ENCODE measurements around the gene UGT1A3.

Gene UGT1A3

GRCh38 chr2:233814056-233814835 is 85.4 kb downstream of the UGT1A3 start:
- H3K27ac ChIP-seq (ENCODE audit: low read length), result no peak overlapping the region
- TF ChIP-seq EZH2 (optimal IDR thresholded peaks at IDR 0.05; ENCODE audit: low read depth, low read length), result no peak
- no peak for TF ChIP-seq EZH2phosphoT487 (IDR thresholded peaks at IDR 0.05; ENCODE audit: low read length)
- no peak for TF ChIP-seq CTCF (IDR thresholded peaks at IDR 0.05; ENCODE audit: low read length)
- DNase-seq, result no peak

GRCh38 chr2:233815861-233816260 is 87.0 kb downstream of the UGT1A3 start:
- H2AFZ ChIP-seq (ENCODE audit: low read length), result no peak overlapping the region
- no peak for DNase-seq
- no peak for TF ChIP-seq CTCF (IDR thresholded peaks at IDR 0.05; ENCODE audit: low read length)
- no peak for TF ChIP-seq EZH2phosphoT487 (IDR thresholded peaks at IDR 0.05; ENCODE audit: low read length)
- TF ChIP-seq EZH2 (optimal IDR thresholded peaks at IDR 0.05; ENCODE audit: low read depth, low read length), result no peak
- no peak overlapping the region for H3K27ac ChIP-seq (ENCODE audit: low read length)
- no peaks in the 10 kb centered on the region for H3F3A ChIP-seq (ENCODE audit: insufficient read depth, low read length)
- no peak overlapping the region for H3K9ac ChIP-seq (ENCODE audit: low read length)
- H3K9me2 ChIP-seq (replicated peaks; ENCODE audit: insufficient read depth, low read length), result no peaks in the 10 kb centered on the region
- H3K27me3 ChIP-seq (replicated peaks; ENCODE audit: insufficient read depth, low read length), result no peaks in the 10 kb centered on the region
- H3K9me3 ChIP-seq (replicated peaks; ENCODE audit: insufficient read depth, low read length), result no peaks in the 10 kb centered on the region
- no peaks in the 10 kb centered on the region for H3K79me2 ChIP-seq (ENCODE audit: low read length)
- H3K36me3 ChIP-seq (replicated peaks; ENCODE audit: insufficient read depth, low read length), result no peaks in the 10 kb centered on the region
- no peak overlapping the region for H3K4me3 ChIP-seq (ENCODE audit: low read length)
- no peaks in the 10 kb centered on the region for H4K20me1 ChIP-seq (ENCODE audit: insufficient read depth, low read length)
- no peaks in the 10 kb centered on the region for H3K4me1 ChIP-seq (ENCODE audit: low read length)
- H3K4me2 ChIP-seq (ENCODE audit: low read depth, low read length), result no peak overlapping the region

More at GRCh38 chr2:233814056-233814835, 85.4 kb downstream of the UGT1A3 start:
- no peaks in the 10 kb centered on the region for H3K27me3 ChIP-seq (replicated peaks; ENCODE audit: insufficient read depth, low read length)
- H3F3A ChIP-seq (ENCODE audit: insufficient read depth, low read length), result no peaks in the 10 kb centered on the region
- no peaks in the 10 kb centered on the region for H3K79me2 ChIP-seq (ENCODE audit: low read length)
- no peak overlapping the region for H3K4me3 ChIP-seq (ENCODE audit: low read length)
- no peak overlapping the region for H3K4me2 ChIP-seq (ENCODE audit: low read depth, low read length)
- no peaks in the 10 kb centered on the region for H3K36me3 ChIP-seq (replicated peaks; ENCODE audit: insufficient read depth, low read length)
- H2AFZ ChIP-seq (ENCODE audit: low read length), result no peak overlapping the region
- no peak overlapping the region for H3K9ac ChIP-seq (ENCODE audit: low read length)
- no peaks in the 10 kb centered on the region for H3K4me1 ChIP-seq (ENCODE audit: low read length)
- no peaks in the 10 kb centered on the region for H3K9me3 ChIP-seq (replicated peaks; ENCODE audit: insufficient read depth, low read length)
- H3K9me2 ChIP-seq (replicated peaks; ENCODE audit: insufficient read depth, low read length), result no peaks in the 10 kb centered on the region
- no peaks in the 10 kb centered on the region for H4K20me1 ChIP-seq (ENCODE audit: insufficient read depth, low read length)

- H3K9me2 ChIP-seq (replicated peaks; ENCODE audit: insufficient read depth, low read length), result no peaks in the 10 kb centered on the region
- no peak for DNase-seq
- no peak overlapping the region for H2AFZ ChIP-seq (ENCODE audit: low read length)
- H3K36me3 ChIP-seq (replicated peaks; ENCODE audit: insufficient read depth, low read length), result no peaks in the 10 kb centered on the region
- H3K9me3 ChIP-seq (replicated peaks; ENCODE audit: insufficient read depth, low read length), result no peaks in the 10 kb centered on the region
- H3K79me2 ChIP-seq (ENCODE audit: low read length), result no peaks in the 10 kb centered on the region
- H4K20me1 ChIP-seq (ENCODE audit: insufficient read depth, low read length), result no peaks in the 10 kb centered on the region
- H3K4me1 ChIP-seq (ENCODE audit: low read length), result no peaks in the 10 kb centered on the region
- H3K27me3 ChIP-seq (replicated peaks; ENCODE audit: insufficient read depth, low read length), result no peaks in the 10 kb centered on the region
- TF ChIP-seq CTCF (IDR thresholded peaks at IDR 0.05; ENCODE audit: low read length) (no peak), EZH2phosphoT487 (IDR thresholded peaks at IDR 0.05; ENCODE audit: low read length) (no peak), EZH2 (optimal IDR thresholded peaks at IDR 0.05; ENCODE audit: low read depth, low read length) (no peak)
- H3K4me2 ChIP-seq (ENCODE audit: low read depth, low read length), result no peak overlapping the region
- H3K9ac ChIP-seq (ENCODE audit: low read length), result no peak overlapping the region
- H3K4me3 ChIP-seq (ENCODE audit: low read length), result no peak overlapping the region
- no peaks in the 10 kb centered on the region for H3F3A ChIP-seq (ENCODE audit: insufficient read depth, low read length)
- H3K27ac ChIP-seq (ENCODE audit: low read length), result no peak overlapping the region
Observed at GRCh38 chr2:233816334-233816733, 87.5 kb downstream of the UGT1A3 start.

All from MM.1S (cell line).